ENCODE measurements around the gene GTF3C4.

- TF ChIP-seq POLR2A (IDR thresholded peaks at IDR 0.05; ENCODE audit: low read depth, low read length) = no peak
- no peak for TF ChIP-seq TAF1 (IDR thresholded peaks at IDR 0.05; ENCODE audit: borderline replicate concordance, low read depth, low read length)
Observed at GRCh38 chr9:132630811-132631210, 39.5 kb upstream of the GTF3C4 start.
